Hematopoietic multipotent progenitor cell treated with erythropoietin and hydrocortisone succinate and interleukin-3 and kit ligand, for 8 days (in vitro differentiated cells): ENCODE data around the gene ADAM33.

Source experiments
- DNase-seq: peaks from one replicate; pipeline ENCODE4 v3.0.0-alpha.2; 2015

ADAM33 gene

GRCh38 chr20:3686421-3686820, 4.6 kb upstream of the ADAM33 start:
- DNase-seq, result no peak

- no peak for DNase-seq
Measured at GRCh38 chr20:3685341-3685740, 3.5 kb upstream of the ADAM33 start.

GRCh38 chr20:3681352-3681930, 369 bp downstream of the ADAM33 start:
- DNase-seq, result no peak

GRCh38 chr20:3680701-3681351, 984 bp downstream of the ADAM33 start:
- DNase-seq, result no peak

GRCh38 chr20:3679749-3680700, 1.8 kb downstream of the ADAM33 start:
- no peak for DNase-seq

GRCh38 chr20:3678856-3679720, 2.7 kb downstream of the ADAM33 start:
- no peak for DNase-seq

GRCh38 chr20:3678198-3678597, 3.6 kb downstream of the ADAM33 start:
- no peak for DNase-seq

GRCh38 chr20:3677733-3678132, 4.1 kb downstream of the ADAM33 start:
- DNase-seq, result no peak

GRCh38 chr20:3674995-3675900, 6.6 kb downstream of the ADAM33 start:
- no peak for DNase-seq

GRCh38 chr20:3674447-3674846, 7.4 kb downstream of the ADAM33 start:
- DNase-seq, result no peak

GRCh38 chr20:3673221-3674070, 8.4 kb downstream of the ADAM33 start:
- no peak for DNase-seq

- no peak for DNase-seq
Measured at GRCh38 chr20:3672547-3673171, 9.2 kb downstream of the ADAM33 start.

GRCh38 chr20:3671986-3672546, 9.7 kb downstream of the ADAM33 start:
- DNase-seq, result no peak

- DNase-seq, result no peak
Measured at GRCh38 chr20:3670945-3671344, 10.9 kb downstream of the ADAM33 start.

GRCh38 chr20:3670511-3670910, 11.3 kb downstream of the ADAM33 start:
- peak; percentile 10 for DNase-seq

GRCh38 chr20:3669710-3670367, 12.0 kb downstream of the ADAM33 start:
- no peak for DNase-seq

GRCh38 chr20:3667434-3668037, 14.3 kb downstream of the ADAM33 start:
- no peak for DNase-seq

- no peak for DNase-seq
Measured at GRCh38 chr20:3663858-3664257, 18.0 kb downstream of the ADAM33 start.
